Dedifferentiated amniotic fluid mesenchymal stem cell (primary cell): ENCODE results near the gene CPE.
"Not testable (repeated sequence)": the region's sequence is repeated elsewhere in the genome, so short reads cannot be mapped to it uniquely, and the experiment has no call there.

Experiments used
- DNase-seq: peaks from one replicate; pipeline ENCODE4 v3.0.0-alpha.2; 2016; ENCODE audit errors: extremely low spot score

The CPE gene

GRCh38 chr4:165462009-165462408 is 83.2 kb downstream of the CPE start:
- no peak for DNase-seq

GRCh38 chr4:165464376-165464775 is 85.6 kb downstream of the CPE start:
- no peak for DNase-seq

GRCh38 chr4:165464813-165465381 is 86.1 kb downstream of the CPE start:
- peak; percentile 59 for DNase-seq

GRCh38 chr4:165470009-165470408 is 91.2 kb downstream of the CPE start:
- DNase-seq = no peak

- no peak for DNase-seq
These were observed 94.3 kb downstream of the CPE start for GRCh38 chr4:165472943-165473676.

- DNase-seq = no peak
These were observed 96.2 kb downstream of the CPE start for GRCh38 chr4:165474784-165475705.

GRCh38 chr4:165475706-165476070 is 96.9 kb downstream of the CPE start:
- no peak for DNase-seq

GRCh38 chr4:165476214-165477098 is 97.6 kb downstream of the CPE start:
- DNase-seq = no peak

GRCh38 chr4:165477799-165478198 is 99.0 kb downstream of the CPE start:
- no peak for DNase-seq

- DNase-seq = peak; percentile 65
These were observed 99.5 kb downstream of the CPE start for GRCh38 chr4:165478260-165478659.

GRCh38 chr4:165481053-165481835 is 102.4 kb downstream of the CPE start:
- peak; percentile 51 for DNase-seq

- DNase-seq = no peak
These were observed 111.0 kb downstream of the CPE start for GRCh38 chr4:165489786-165490185.

GRCh38 chr4:165492583-165492982 is 113.8 kb downstream of the CPE start:
- not testable (repeated sequence) for DNase-seq

- DNase-seq = no peak
These were observed 114.6 kb downstream of the CPE start for GRCh38 chr4:165493359-165493758.

GRCh38 chr4:165502916-165503907 is 124.4 kb downstream of the CPE start:
- peak; percentile 22 for DNase-seq

GRCh38 chr4:165504184-165504583 is 125.4 kb downstream of the CPE start:
- no peak for DNase-seq

GRCh38 chr4:165505958-165506837 is 127.4 kb downstream of the CPE start:
- DNase-seq = peak; percentile 84

- DNase-seq = no peak
These were observed 128.0 kb downstream of the CPE start for GRCh38 chr4:165506849-165507248.

GRCh38 chr4:165507381-165507780 is 128.6 kb downstream of the CPE start:
- no peak for DNase-seq
